ENCODE measurements around the gene NOXO1. TPM values are rescaled to one million over a fixed set of nuclear protein-coding genes. Genes with fewer than 3 reads are reported as not detected.
"Not testable (repeated sequence)": the region's sequence is repeated elsewhere in the genome, so short reads cannot be mapped to it uniquely, and the experiment has no call there.

NOXO1 gene
- total RNA-seq, 1 donor from 2014 or later = 1.5 TPM

GRCh38 chr16:1960665-1961630 lies 20.3 kb downstream of the NOXO1 start:
- Mint-ChIP-seq H3K4me1 (ENCODE audit: low read depth) (peaks cover 30% of the 10 kb centered on the region), H3K27ac (peak overlapping the region; percentile 59), H3K9me3 (ENCODE audit: low read depth) (no peaks in the 10 kb centered on the region), H3K27me3 (peaks cover 3% of the 10 kb centered on the region), H3K36me3 (ENCODE audit: insufficient read depth) (peaks cover 16% of the 10 kb centered on the region), H3K4me3 (ENCODE audit: low read depth) (peak overlapping the region; percentile 88)
- no peak for TF ChIP-seq CTCF (IDR thresholded peaks at IDR 0.05; ENCODE audit: unreplicated experiment)
- DNase-seq (ENCODE audit: low spot score, unreplicated experiment) = no peak

GRCh38 chr16:1959269-1960039 lies 21.8 kb downstream of the NOXO1 start, which contains the start of gene NDUFB10:
Gene NDUFB10 (plus strand): TSS chr16:1959538. CDS start chr16:1959625, 87 bp downstream.
- Mint-ChIP-seq H3K9me3 (ENCODE audit: low read depth) (no peaks in the 10 kb centered on the region), H3K27me3 (peaks cover 3% of the 10 kb centered on the region), H3K36me3 (ENCODE audit: insufficient read depth) (peaks cover 16% of the 10 kb centered on the region), H3K27ac (peak within 1 kb of the TSS; percentile 90), H3K4me1 (ENCODE audit: low read depth) (peaks cover 25% of the 10 kb centered on the region), H3K4me3 (ENCODE audit: low read depth) (peak within 1 kb of the TSS; percentile 88)
- peak; percentile 75 for TF ChIP-seq CTCF (IDR thresholded peaks at IDR 0.05; ENCODE audit: unreplicated experiment)
- peak; percentile 92 for DNase-seq (ENCODE audit: low spot score, unreplicated experiment)

- Mint-ChIP-seq H3K4me3 (ENCODE audit: low read depth) (peak overlapping the region; percentile 52), H3K36me3 (ENCODE audit: insufficient read depth) (peaks cover 14% of the 10 kb centered on the region), H3K27ac (no peak overlapping the region), H3K9me3 (ENCODE audit: low read depth) (no peaks in the 10 kb centered on the region), H3K27me3 (peaks cover 3% of the 10 kb centered on the region), H3K4me1 (ENCODE audit: low read depth) (peaks cover 20% of the 10 kb centered on the region)
- DNase-seq (ENCODE audit: low spot score, unreplicated experiment) = no peak
- no peak for TF ChIP-seq CTCF (IDR thresholded peaks at IDR 0.05; ENCODE audit: unreplicated experiment)
Observed at GRCh38 chr16:1958715-1959268, 22.5 kb downstream of the NOXO1 start.

- H3K9me3 Mint-ChIP-seq (ENCODE audit: low read depth); H3K27me3 Mint-ChIP-seq; H3K4me3 Mint-ChIP-seq (ENCODE audit: low read depth); H3K27ac Mint-ChIP-seq; DNase-seq (ENCODE audit: low spot score, unreplicated experiment): not testable (repeated sequence)
- Mint-ChIP-seq H3K36me3 (ENCODE audit: insufficient read depth) (peaks cover 11% of the 10 kb centered on the region), H3K4me1 (ENCODE audit: low read depth) (peaks cover 17% of the 10 kb centered on the region)
Observed at GRCh38 chr16:1958143-1958491, 23.2 kb downstream of the NOXO1 start.

- H3K27ac Mint-ChIP-seq; DNase-seq (ENCODE audit: low spot score, unreplicated experiment); H3K4me3 Mint-ChIP-seq (ENCODE audit: low read depth); H3K27me3 Mint-ChIP-seq; H3K9me3 Mint-ChIP-seq (ENCODE audit: low read depth); H3K36me3 Mint-ChIP-seq (ENCODE audit: insufficient read depth): not testable (repeated sequence)
- H3K4me1 Mint-ChIP-seq (ENCODE audit: low read depth) = peaks cover 13% of the 10 kb centered on the region
Observed at GRCh38 chr16:1957434-1958142, 23.7 kb downstream of the NOXO1 start.
